ENCODE measurements around the gene CGNL1. TPM values are rescaled to one million over a fixed set of nuclear protein-coding genes. Genes with fewer than 3 reads are reported as not detected.

The CGNL1 gene
- total RNA-seq, 2 experiments from 2014 or later = not detected

- Mint-ChIP-seq H3K9me3 (ENCODE audit: insufficient read depth) (no peaks in the 10 kb centered on the region), H3K27me3 (ENCODE audit: low read depth) (peaks cover 19% of the 10 kb centered on the region), H3K4me3 (no peak overlapping the region), H3K36me3 (ENCODE audit: low read depth) (no peaks in the 10 kb centered on the region), H3K27ac (no peak overlapping the region), H3K4me1 (ENCODE audit: low read depth) (no peaks in the 10 kb centered on the region)
- no peak for DNase-seq
- POLR2A ChIA-PET = no interaction called here
- no peak for ATAC-seq
- CTCF ChIA-PET = no interaction called here
Observed at GRCh38 chr15:57446393-57446792, 70.1 kb downstream of the CGNL1 start.

GRCh38 chr15:57451555-57451954 is 75.2 kb downstream of the CGNL1 start:
- ChIA-PET POLR2A (no interaction called here), CTCF (no interaction called here)
- H3K4me3 Mint-ChIP-seq = no peak overlapping the region
- H3K27ac Mint-ChIP-seq = no peak overlapping the region
- ATAC-seq = no peak
- H3K27me3 Mint-ChIP-seq (ENCODE audit: low read depth) = peaks cover 16% of the 10 kb centered on the region
- H3K36me3 Mint-ChIP-seq (ENCODE audit: low read depth) = no peaks in the 10 kb centered on the region
- H3K9me3 Mint-ChIP-seq (ENCODE audit: insufficient read depth) = no peaks in the 10 kb centered on the region
- DNase-seq = no peak
- no peaks in the 10 kb centered on the region for H3K4me1 Mint-ChIP-seq (ENCODE audit: low read depth)

GRCh38 chr15:57452090-57452754 is 75.9 kb downstream of the CGNL1 start:
- DNase-seq (no peak), ATAC-seq (no peak)
- peaks cover 16% of the 10 kb centered on the region for H3K27me3 Mint-ChIP-seq (ENCODE audit: low read depth)
- CTCF ChIA-PET = no interaction called here
- no peaks in the 10 kb centered on the region for H3K36me3 Mint-ChIP-seq (ENCODE audit: low read depth)
- H3K27ac Mint-ChIP-seq = no peak overlapping the region
- H3K4me1 Mint-ChIP-seq (ENCODE audit: low read depth) = no peaks in the 10 kb centered on the region
- no peak overlapping the region for H3K4me3 Mint-ChIP-seq
- H3K9me3 Mint-ChIP-seq (ENCODE audit: insufficient read depth) = no peaks in the 10 kb centered on the region
- POLR2A ChIA-PET = no interaction called here

- H3K27me3 Mint-ChIP-seq (ENCODE audit: low read depth) = peaks cover 7% of the 10 kb centered on the region
- no peak overlapping the region for H3K27ac Mint-ChIP-seq
- no peaks in the 10 kb centered on the region for H3K4me1 Mint-ChIP-seq (ENCODE audit: low read depth)
- H3K9me3 Mint-ChIP-seq (ENCODE audit: insufficient read depth) = no peaks in the 10 kb centered on the region
- ChIA-PET POLR2A (no interaction called here), CTCF (interaction anchor here (0.7 kb wide), 1 partner anchor 115 kb away, joined by 3 read pairs; no protein-coding TSS in a partner anchor)
- no peak for ATAC-seq
- no peaks in the 10 kb centered on the region for H3K36me3 Mint-ChIP-seq (ENCODE audit: low read depth)
- DNase-seq = no peak
- H3K4me3 Mint-ChIP-seq = no peak overlapping the region
Observed at GRCh38 chr15:57455929-57456328, 79.6 kb downstream of the CGNL1 start.

- CTCF ChIA-PET = interaction anchor here (0.7 to 1.1 kb wide), 2 partner anchors 71 to 116 kb away, joined by 3 read pairs; no protein-coding TSS in a partner anchor
- no peak for ATAC-seq
- H3K4me1 Mint-ChIP-seq (ENCODE audit: low read depth) = no peaks in the 10 kb centered on the region
Observed at GRCh38 chr15:57456559-57456958, 80.3 kb downstream of the CGNL1 start.

GRCh38 chr15:57457726-57458125 is 81.4 kb downstream of the CGNL1 start:
- no peaks in the 10 kb centered on the region for H3K9me3 Mint-ChIP-seq (ENCODE audit: insufficient read depth)
- ATAC-seq = no peak
- POLR2A ChIA-PET = no interaction called here
- no peak overlapping the region for H3K4me3 Mint-ChIP-seq
- peaks cover 4% of the 10 kb centered on the region for H3K27me3 Mint-ChIP-seq (ENCODE audit: low read depth)
- CTCF ChIA-PET = interaction anchor here (1.1 kb wide), 1 partner anchor 70 kb away, joined by 3 read pairs; no protein-coding TSS in a partner anchor
- no peaks in the 10 kb centered on the region for H3K4me1 Mint-ChIP-seq (ENCODE audit: low read depth)
- DNase-seq = no peak
- no peak overlapping the region for H3K27ac Mint-ChIP-seq
- H3K36me3 Mint-ChIP-seq (ENCODE audit: low read depth) = no peaks in the 10 kb centered on the region

More at GRCh38 chr15:57456559-57456958, 80.3 kb downstream of the CGNL1 start:
- Mint-ChIP-seq H3K36me3 (ENCODE audit: low read depth) (no peaks in the 10 kb centered on the region), H3K27me3 (ENCODE audit: low read depth) (peaks cover 7% of the 10 kb centered on the region), H3K9me3 (ENCODE audit: insufficient read depth) (no peaks in the 10 kb centered on the region), H3K27ac (no peak overlapping the region), H3K4me3 (no peak overlapping the region)
- POLR2A ChIA-PET = no interaction called here
- no peak for DNase-seq

- CTCF ChIA-PET = no interaction called here
- no peaks in the 10 kb centered on the region for H3K36me3 Mint-ChIP-seq (ENCODE audit: low read depth)
- no peak for ATAC-seq
Observed at GRCh38 chr15:57458356-57458781, 82.1 kb downstream of the CGNL1 start.

GRCh38 chr15:57460208-57460816 is 84.0 kb downstream of the CGNL1 start:
- ChIA-PET CTCF (no interaction called here), POLR2A (no interaction called here)
- Mint-ChIP-seq H3K36me3 (ENCODE audit: low read depth) (no peaks in the 10 kb centered on the region), H3K27ac (no peak overlapping the region), H3K4me1 (ENCODE audit: low read depth) (no peaks in the 10 kb centered on the region), H3K9me3 (ENCODE audit: insufficient read depth) (no peaks in the 10 kb centered on the region), H3K4me3 (no peak overlapping the region), H3K27me3 (ENCODE audit: low read depth) (peaks cover 6% of the 10 kb centered on the region)
- ATAC-seq = no peak
- no peak for DNase-seq

More at GRCh38 chr15:57458356-57458781, 82.1 kb downstream of the CGNL1 start:
- H3K4me3 Mint-ChIP-seq = no peak overlapping the region
- DNase-seq = no peak
- H3K4me1 Mint-ChIP-seq (ENCODE audit: low read depth) = no peaks in the 10 kb centered on the region
- H3K27ac Mint-ChIP-seq = no peak overlapping the region
- POLR2A ChIA-PET = no interaction called here
- H3K9me3 Mint-ChIP-seq (ENCODE audit: insufficient read depth) = no peaks in the 10 kb centered on the region
- peaks cover 2% of the 10 kb centered on the region for H3K27me3 Mint-ChIP-seq (ENCODE audit: low read depth)

GRCh38 chr15:57461541-57461940 is 85.2 kb downstream of the CGNL1 start:
- Mint-ChIP-seq H3K9me3 (ENCODE audit: insufficient read depth) (no peaks in the 10 kb centered on the region), H3K27me3 (ENCODE audit: low read depth) (peaks cover 7% of the 10 kb centered on the region), H3K4me1 (ENCODE audit: low read depth) (no peaks in the 10 kb centered on the region), H3K36me3 (ENCODE audit: low read depth) (no peaks in the 10 kb centered on the region), H3K27ac (no peak overlapping the region), H3K4me3 (no peak overlapping the region)
- ChIA-PET CTCF (no interaction called here), POLR2A (no interaction called here)
- DNase-seq = no peak
- no peak for ATAC-seq

- no peak for ATAC-seq
- POLR2A ChIA-PET = no interaction called here
- DNase-seq = no peak
- Mint-ChIP-seq H3K27me3 (ENCODE audit: low read depth) (peaks cover 12% of the 10 kb centered on the region), H3K4me1 (ENCODE audit: low read depth) (no peaks in the 10 kb centered on the region), H3K27ac (no peak overlapping the region), H3K36me3 (ENCODE audit: low read depth) (no peaks in the 10 kb centered on the region), H3K4me3 (no peak overlapping the region), H3K9me3 (ENCODE audit: insufficient read depth) (no peaks in the 10 kb centered on the region)
- CTCF ChIA-PET = no interaction called here
Observed at GRCh38 chr15:57462381-57462780, 86.1 kb downstream of the CGNL1 start.

- CTCF ChIA-PET = no interaction called here
- no peaks in the 10 kb centered on the region for H3K36me3 Mint-ChIP-seq (ENCODE audit: low read depth)
Observed at GRCh38 chr15:57463360-57463759, 87.1 kb downstream of the CGNL1 start.

GRCh38 chr15:57464480-57464879 is 88.2 kb downstream of the CGNL1 start:
- DNase-seq (no peak), ATAC-seq (no peak)
- Mint-ChIP-seq H3K4me3 (no peak overlapping the region), H3K4me1 (ENCODE audit: low read depth) (no peaks in the 10 kb centered on the region), H3K9me3 (ENCODE audit: insufficient read depth) (no peaks in the 10 kb centered on the region), H3K27ac (no peak overlapping the region), H3K27me3 (ENCODE audit: low read depth) (peaks cover 19% of the 10 kb centered on the region), H3K36me3 (ENCODE audit: low read depth) (no peaks in the 10 kb centered on the region)
- CTCF ChIA-PET = no interaction called here
- POLR2A ChIA-PET = no interaction called here

More at GRCh38 chr15:57463360-57463759, 87.1 kb downstream of the CGNL1 start:
- ATAC-seq (no peak), DNase-seq (no peak)
- no peaks in the 10 kb centered on the region for H3K4me1 Mint-ChIP-seq (ENCODE audit: low read depth)
- no peak overlapping the region for H3K27ac Mint-ChIP-seq
- no peak overlapping the region for H3K4me3 Mint-ChIP-seq
- POLR2A ChIA-PET = no interaction called here
- no peaks in the 10 kb centered on the region for H3K9me3 Mint-ChIP-seq (ENCODE audit: insufficient read depth)
- peaks cover 12% of the 10 kb centered on the region for H3K27me3 Mint-ChIP-seq (ENCODE audit: low read depth)

Data from activated CD8-positive, alpha-beta T cell treated with anti-CD3 and anti-CD28 coated beads, Interleukin-2, amount 10 ng/mL, durations not matched to agents 7 days and 5 days (primary cell).